Nephron progenitor cell (in vitro differentiated cells): ENCODE results near the gene AMOTL1.

ENCODE experiments used
- DNase-seq: peaks from one replicate; pipeline ENCODE4 v3.0.0; 2021
- H3K27ac Mint-ChIP-seq: 2 replicates; pipeline ENCODE4 v1.8.0; 2021; ENCODE audit warnings: mild to moderate bottlenecking, moderate library complexity, mixed read lengths
- H3K27me3 Mint-ChIP-seq: 2 replicates; pipeline ENCODE4 v1.8.0; 2021; ENCODE audit warnings: mild to moderate bottlenecking, low read depth, mixed read lengths; ENCODE audit not compliant: poor library complexity
- H3K36me3 Mint-ChIP-seq: 2 replicates; pipeline ENCODE4 v1.8.0; 2021; ENCODE audit warnings: low read depth, mixed read lengths
- H3K4me1 Mint-ChIP-seq: 2 replicates; pipeline ENCODE4 v1.8.0; 2021; ENCODE audit warnings: mixed read lengths
- H3K4me3 Mint-ChIP-seq: 2 replicates; pipeline ENCODE4 v1.8.0; 2021; ENCODE audit warnings: mild to moderate bottlenecking, moderate library complexity, mixed read lengths
- H3K9me3 Mint-ChIP-seq: 2 replicates; pipeline ENCODE4 v1.8.0; 2021; ENCODE audit warnings: mild to moderate bottlenecking, moderate library complexity, mixed read lengths
- TF ChIP-seq, protein P1 (sequence below): fragments of 200-600 bp; sonication (generic); IDR thresholded peaks from 2 replicates; pipeline ENCODE4 v1.5.0; 2021; ENCODE audit warnings: antibody characterized with exemption

AMOTL1 gene

DNA sequence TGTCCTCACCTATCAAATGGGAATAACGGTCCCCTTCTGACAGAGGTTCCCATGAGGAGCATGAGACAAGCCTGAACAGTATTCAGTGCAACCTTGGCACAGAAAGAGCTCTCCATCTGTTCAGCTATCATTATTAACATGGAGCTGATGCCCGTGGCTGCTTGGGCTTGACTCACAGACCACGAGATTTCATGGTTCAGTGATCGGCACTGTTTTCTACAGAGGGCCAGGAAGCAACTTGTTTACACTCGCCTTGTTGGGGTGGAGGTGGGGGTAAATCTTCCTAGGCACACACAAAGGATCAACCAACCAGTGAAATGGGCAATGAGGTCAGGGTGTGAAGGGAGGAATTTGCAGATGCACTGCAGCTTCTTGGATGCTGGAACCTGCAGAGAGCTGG is 117.0 kb downstream of the AMOTL1 start:
- Mint-ChIP-seq H3K27me3 (no peaks in the 10 kb centered on the region), H3K4me3 (no peak overlapping the region), H3K27ac (peak overlapping the region; percentile 59), H3K9me3 (peaks cover 30% of the 10 kb centered on the region), H3K4me1 (peaks cover 19% of the 10 kb centered on the region), H3K36me3 (peaks cover 73% of the 10 kb centered on the region)
- TF ChIP-seq, protein P1, sequence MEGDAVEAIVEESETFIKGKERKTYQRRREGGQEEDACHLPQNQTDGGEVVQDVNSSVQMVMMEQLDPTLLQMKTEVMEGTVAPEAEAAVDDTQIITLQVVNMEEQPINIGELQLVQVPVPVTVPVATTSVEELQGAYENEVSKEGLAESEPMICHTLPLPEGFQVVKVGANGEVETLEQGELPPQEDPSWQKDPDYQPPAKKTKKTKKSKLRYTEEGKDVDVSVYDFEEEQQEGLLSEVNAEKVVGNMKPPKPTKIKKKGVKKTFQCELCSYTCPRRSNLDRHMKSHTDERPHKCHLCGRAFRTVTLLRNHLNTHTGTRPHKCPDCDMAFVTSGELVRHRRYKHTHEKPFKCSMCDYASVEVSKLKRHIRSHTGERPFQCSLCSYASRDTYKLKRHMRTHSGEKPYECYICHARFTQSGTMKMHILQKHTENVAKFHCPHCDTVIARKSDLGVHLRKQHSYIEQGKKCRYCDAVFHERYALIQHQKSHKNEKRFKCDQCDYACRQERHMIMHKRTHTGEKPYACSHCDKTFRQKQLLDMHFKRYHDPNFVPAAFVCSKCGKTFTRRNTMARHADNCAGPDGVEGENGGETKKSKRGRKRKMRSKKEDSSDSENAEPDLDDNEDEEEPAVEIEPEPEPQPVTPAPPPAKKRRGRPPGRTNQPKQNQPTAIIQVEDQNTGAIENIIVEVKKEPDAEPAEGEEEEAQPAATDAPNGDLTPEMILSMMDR: no peak
- no peak for DNase-seq

DNA sequence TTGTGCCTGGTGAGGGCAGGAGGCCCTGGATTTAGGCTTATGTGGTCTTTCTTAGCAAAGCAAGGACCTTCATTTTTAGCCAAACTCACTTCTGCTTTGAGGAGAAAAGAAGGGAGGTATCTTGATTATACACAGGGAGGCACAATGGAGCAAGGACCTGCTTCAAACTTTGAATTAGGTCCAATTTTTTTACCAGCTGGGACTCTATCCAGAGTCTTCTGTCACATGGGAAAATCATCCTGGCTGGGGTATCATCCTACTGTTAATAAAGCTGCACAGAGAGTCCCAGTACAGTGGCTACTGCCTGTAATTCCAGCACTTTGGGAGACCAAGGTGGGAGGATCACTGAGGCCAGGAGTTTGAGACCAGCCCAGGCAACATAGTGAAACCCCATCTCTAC is 117.4 kb downstream of the AMOTL1 start:
- peak overlapping the region; percentile 59 for H3K27ac Mint-ChIP-seq
- peaks cover 73% of the 10 kb centered on the region for H3K36me3 Mint-ChIP-seq
- no peak for DNase-seq
- peaks cover 31% of the 10 kb centered on the region for H3K9me3 Mint-ChIP-seq
- TF ChIP-seq, protein P1: no peak
- H3K4me3 Mint-ChIP-seq: no peak overlapping the region
- no peaks in the 10 kb centered on the region for H3K27me3 Mint-ChIP-seq
- H3K4me1 Mint-ChIP-seq: peaks cover 19% of the 10 kb centered on the region

DNA sequence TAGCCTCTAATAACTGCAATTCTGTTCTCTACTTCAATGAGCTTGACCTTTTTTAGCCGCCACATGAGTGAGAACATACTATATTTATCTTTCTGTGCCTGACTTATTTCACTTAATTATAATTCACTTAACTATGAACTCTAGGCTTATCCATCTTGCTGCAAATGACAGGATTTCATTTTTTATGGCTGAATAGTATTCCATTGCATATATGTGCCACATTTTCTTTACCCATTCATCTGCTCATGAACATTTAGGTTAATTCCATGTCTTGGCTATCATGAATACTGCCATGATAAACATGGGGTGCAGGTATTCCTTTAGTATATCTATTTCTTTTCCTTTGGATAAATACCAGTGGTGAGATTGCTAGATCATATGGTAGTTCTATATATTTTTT is 120.0 kb downstream of the AMOTL1 start:
- peaks cover 46% of the 10 kb centered on the region for H3K9me3 Mint-ChIP-seq
- no peak overlapping the region for H3K27ac Mint-ChIP-seq
- TF ChIP-seq, protein P1: no peak

DNA sequence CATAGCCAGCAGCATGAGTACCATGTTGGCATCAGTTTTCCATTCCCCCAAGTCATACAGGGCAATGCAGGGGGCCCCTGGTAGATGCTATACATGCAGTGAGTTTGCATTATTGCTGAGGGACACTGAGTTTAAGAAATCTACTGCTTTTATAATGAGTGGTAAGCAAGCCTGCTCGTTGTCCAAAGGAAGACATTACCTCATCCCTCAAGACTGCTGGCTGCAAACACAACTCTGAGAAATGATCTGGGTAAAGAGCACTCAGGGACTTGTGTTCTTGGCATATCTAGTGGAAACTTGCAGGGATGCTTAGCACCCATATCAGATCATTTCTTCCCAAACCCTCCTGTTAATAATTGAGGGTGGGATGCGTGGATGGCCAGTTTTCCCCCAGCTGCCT is 127.3 kb downstream of the AMOTL1 start:
- no peaks in the 10 kb centered on the region for H3K4me1 Mint-ChIP-seq
- H3K27me3 Mint-ChIP-seq: no peaks in the 10 kb centered on the region
- peaks cover 19% of the 10 kb centered on the region for H3K9me3 Mint-ChIP-seq
- H3K27ac Mint-ChIP-seq: no peak overlapping the region
- no peak for DNase-seq
- peaks cover 43% of the 10 kb centered on the region for H3K36me3 Mint-ChIP-seq
- H3K4me3 Mint-ChIP-seq: no peak overlapping the region
- TF ChIP-seq, protein P1: no peak

More for the DNA sequence above, 120.0 kb downstream of the AMOTL1 start:
- Mint-ChIP-seq H3K27me3 (no peaks in the 10 kb centered on the region), H3K4me1 (peaks cover 19% of the 10 kb centered on the region), H3K36me3 (peaks cover 86% of the 10 kb centered on the region), H3K4me3 (no peak overlapping the region)
- DNase-seq: no peak

DNA sequence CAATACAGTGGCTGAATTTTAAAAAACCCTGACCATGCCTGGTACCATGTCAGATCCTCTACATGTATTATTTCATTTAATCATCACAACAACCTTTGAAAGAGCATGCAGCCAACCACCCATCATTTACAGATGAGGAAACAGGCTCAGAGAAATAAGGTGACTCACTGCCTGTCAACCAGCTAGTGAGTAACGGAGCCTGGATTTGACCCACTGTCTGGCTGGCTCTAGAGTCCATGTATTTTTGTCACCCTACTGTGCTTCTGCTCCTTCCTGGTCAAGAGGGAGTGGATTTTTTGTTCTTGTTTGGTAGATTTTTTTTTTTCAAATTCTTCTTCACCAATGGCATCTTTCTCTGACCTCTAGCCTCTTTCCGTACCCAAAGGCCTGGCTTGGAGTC is 127.8 kb downstream of the AMOTL1 start:
- TF ChIP-seq, protein P1: no peak
- Mint-ChIP-seq H3K4me3 (no peak overlapping the region), H3K9me3 (peaks cover 19% of the 10 kb centered on the region), H3K27ac (no peak overlapping the region), H3K4me1 (no peaks in the 10 kb centered on the region), H3K36me3 (peaks cover 38% of the 10 kb centered on the region), H3K27me3 (no peaks in the 10 kb centered on the region)
- DNase-seq: no peak

DNA sequence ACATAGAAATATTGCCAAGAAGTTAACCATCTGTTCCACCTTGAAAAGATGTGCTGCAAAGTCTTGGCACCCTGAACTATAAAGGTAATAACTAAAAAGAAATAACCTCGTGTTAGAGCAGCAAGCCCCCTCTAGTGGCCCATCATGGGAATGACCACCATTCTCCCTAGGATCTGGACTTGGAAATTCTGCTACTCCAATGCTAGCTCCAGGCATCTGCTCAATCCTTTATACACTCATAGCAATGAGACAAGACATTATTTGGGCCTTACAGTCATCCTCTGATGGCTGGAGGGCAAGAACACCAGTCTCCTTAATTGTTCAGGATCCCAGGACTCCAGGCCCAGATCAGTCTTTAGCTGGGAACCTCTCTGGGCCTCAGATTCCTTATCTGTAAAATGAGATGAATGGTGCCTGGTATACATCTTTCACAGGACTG is 129.2 kb downstream of the AMOTL1 start:
- peak; percentile 63 for DNase-seq

More for the DNA sequence above, 129.2 kb downstream of the AMOTL1 start:
- H3K36me3 Mint-ChIP-seq: peaks cover 38% of the 10 kb centered on the region
- H3K27ac Mint-ChIP-seq: no peak overlapping the region
- peaks cover 13% of the 10 kb centered on the region for H3K9me3 Mint-ChIP-seq
- no peaks in the 10 kb centered on the region for H3K27me3 Mint-ChIP-seq
- H3K4me1 Mint-ChIP-seq: no peaks in the 10 kb centered on the region
- TF ChIP-seq, protein P1: peak; percentile 85
- H3K4me3 Mint-ChIP-seq: no peak overlapping the region
